GM23248 (cell line): Measurements from ENCODE around the gene SNX17. TPM values are rescaled to one million over a fixed set of nuclear protein-coding genes. Genes with fewer than 3 reads are reported as not detected.
"Not testable (repeated sequence)": the region's sequence is repeated elsewhere in the genome, so short reads cannot be mapped to it uniquely, and the experiment has no call there.

Experiments
- DNase-seq: peaks from one replicate; pipeline ENCODE4 v3.0.0-alpha.2; 2015
- H2AFZ ChIP-seq: fragments of 200-600 bp; sonication (generic); 2 replicates; pipeline ENCODE4 v1.6.1; 2016; ENCODE audit warnings: antibody characterized with exemption
- H3F3A ChIP-seq: fragments of 200-600 bp; sonication (generic); 2 replicates; pipeline ENCODE4 v1.6.1; 2016; ENCODE audit warnings: mild to moderate bottlenecking, antibody characterized with exemption, mixed run types; ENCODE audit not compliant: insufficient read depth
- H3K27ac ChIP-seq: fragments of 200-600 bp; sonication (generic); 2 replicates; pipeline ENCODE4 v1.5.1; 2016; ENCODE audit warnings: mild to moderate bottlenecking
- H3K27me3 ChIP-seq: fragments of 200-600 bp; sonication (generic); replicated peaks from 2 replicates; pipeline ENCODE4 v1.6.1; 2016; ENCODE audit warnings: mild to moderate bottlenecking; ENCODE audit not compliant: insufficient read depth
- H3K36me3 ChIP-seq: fragments of 200-600 bp; sonication (generic); 2 replicates; pipeline ENCODE4 v1.6.1; 2016; ENCODE audit warnings: low read depth, mild to moderate bottlenecking
- H3K4me1 ChIP-seq: fragments of 200-600 bp; sonication (generic); 2 replicates; pipeline ENCODE4 v1.6.1; 2016; ENCODE audit warnings: mild to moderate bottlenecking; ENCODE audit not compliant: insufficient read depth
- H3K4me2 ChIP-seq: fragments of 200-600 bp; sonication (generic); one replicate; pipeline ENCODE4 v1.6.1; 2016; ENCODE audit warnings: mild to moderate bottlenecking; ENCODE audit not compliant: unreplicated experiment
- H3K4me3 ChIP-seq: fragments of 200-600 bp; sonication (generic); 2 replicates; pipeline ENCODE4 v1.5.1; 2016; ENCODE audit warnings: mild to moderate bottlenecking
- H3K79me2 ChIP-seq: fragments of 200-600 bp; sonication (generic); 2 replicates; pipeline ENCODE4 v1.6.1; 2016; ENCODE audit warnings: mild to moderate bottlenecking; ENCODE audit not compliant: insufficient read depth
- H3K9ac ChIP-seq: fragments of 200-600 bp; sonication (generic); 2 replicates; pipeline ENCODE4 v1.6.1; 2016; ENCODE audit warnings: mild to moderate bottlenecking
- H3K9me2 ChIP-seq: fragments of 200-600 bp; sonication (generic); 2 replicates; pipeline ENCODE4 v1.6.1; 2016; ENCODE audit warnings: mixed run types, mild to moderate bottlenecking, moderate library complexity; ENCODE audit not compliant: insufficient read depth
- H3K9me3 ChIP-seq: fragments of 200-600 bp; sonication (generic); one replicate; pipeline ENCODE4 v1.6.1; 2017; ENCODE audit warnings: low read depth
- H4K20me1 ChIP-seq: fragments of 200-600 bp; sonication (generic); 2 replicates; pipeline ENCODE4 v1.6.0; 2016; ENCODE audit not compliant: insufficient read depth
- EZH2 ChIP-seq: fragments of 200-600 bp; sonication (generic); IDR thresholded peaks from 2 replicates; pipeline ENCODE4 v1.6.1; 2018; ENCODE audit warnings: antibody characterized with exemption, mild to moderate bottlenecking; ENCODE audit not compliant: insufficient read depth, poor library complexity, severe bottlenecking
- EZH2phosphoT487 ChIP-seq: fragments of 200-600 bp; sonication (generic); IDR thresholded peaks from 2 replicates; pipeline ENCODE4 v1.6.1; 2018; ENCODE audit warnings: antibody characterized with exemption, moderate library complexity, mild to moderate bottlenecking, low read depth; ENCODE audit not compliant: insufficient read depth
- WGBS, 2 experiments: methylation state at CpG; one replicate each; pipeline ENCODE4 v1.1.6; 2015 to 2017; ENCODE audit warnings: low lambda C conversion rate in 2 of 2, low coverage in 1 of 2; ENCODE audit errors: missing lambda C conversion rate in 2 of 2; 5-methylcytosine and 5-hydroxymethylcytosine counted together
- in situ Hi-C: fragments of 300-500 bp; cut with MboI; formaldehyde crosslinking; loops from 2 replicates; pipeline ENCODE4 v1.15.0; 2020
- polyA plus RNA-seq: library from polyadenylated mRNA; unstranded; fragments of >200 nt; fragmentation: Nextera tagmentation; extraction: Ambion mirVana; gene quantifications from 2 replicates; pipeline ENCODE4 v1.2.1, GENCODE V29; 2016
- total RNA-seq: library from RNA; depleted of rRNA; stranded (reverse); fragments of >200 nt; shearing (Covaris generic); gene quantifications from 2 replicates; pipeline ENCODE4 v1.2.3, GENCODE V29; 2014; rRNA removed

The SNX17 gene
- total and polyA plus RNA-seq, 2 experiments from 2014 or later, result 173 to 193 TPM

GRCh38 chr2:27416151-27416550, 45.7 kb downstream of the SNX17 start:
- in situ Hi-C loops, result no loop called here

DNA sequence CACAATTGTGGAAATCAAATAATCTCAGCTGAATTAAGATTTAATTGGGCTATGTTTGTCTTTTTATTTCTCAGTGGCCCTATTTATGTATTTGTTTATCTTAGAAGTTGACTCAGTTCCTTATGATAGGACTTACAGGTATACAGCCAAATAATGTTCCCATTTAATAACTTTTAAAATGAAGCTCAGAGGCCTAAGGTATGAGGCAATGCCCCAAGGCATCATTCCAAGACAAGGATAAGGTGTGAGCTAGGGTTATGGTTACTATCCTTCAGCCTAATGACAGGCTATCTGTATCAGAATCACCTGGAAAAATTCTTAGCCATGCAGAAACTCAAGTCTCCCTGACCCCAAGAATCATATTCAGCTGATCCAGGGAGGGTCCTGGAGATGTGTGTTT, 50.6 kb downstream of the SNX17 start:
- TF ChIP-seq EZH2phosphoT487, result no peak
- TF ChIP-seq EZH2, result no peak
- no peak for DNase-seq
- no peaks in the 10 kb centered on the region for H3K4me1 ChIP-seq
- H4K20me1 ChIP-seq, result no peaks in the 10 kb centered on the region
- no peak overlapping the region for H2AFZ ChIP-seq
- H3K9me3 ChIP-seq, result no peaks in the 10 kb centered on the region
- H3K9ac ChIP-seq, result no peak overlapping the region
- H3K4me2 ChIP-seq, result no peak overlapping the region
- H3K36me3 ChIP-seq, result no peaks in the 10 kb centered on the region
- no peak overlapping the region for H3K4me3 ChIP-seq
- H3K27ac ChIP-seq, result no peak overlapping the region
- H3K9me2 ChIP-seq, result no peaks in the 10 kb centered on the region
- H3K27me3 ChIP-seq, result no peaks in the 10 kb centered on the region
- H3F3A ChIP-seq, result no peaks in the 10 kb centered on the region
- in situ Hi-C loops, result no loop called here
- no peaks in the 10 kb centered on the region for H3K79me2 ChIP-seq

More at GRCh38 chr2:27416151-27416550, 45.7 kb downstream of the SNX17 start:
- Histone ChIP-seq H3K9me2 (no peaks in the 10 kb centered on the region), H3K4me2 (no peak overlapping the region), H2AFZ (no peak overlapping the region), H3K9me3 (no peaks in the 10 kb centered on the region), H3F3A (no peaks in the 10 kb centered on the region), H3K4me1 (no peaks in the 10 kb centered on the region), H4K20me1 (no peaks in the 10 kb centered on the region), H3K36me3 (no peaks in the 10 kb centered on the region), H3K27me3 (no peaks in the 10 kb centered on the region), H3K4me3 (no peak overlapping the region), H3K9ac (no peak overlapping the region), H3K27ac (no peak overlapping the region), H3K79me2 (no peaks in the 10 kb centered on the region)
- no peak for DNase-seq
- 92 to 95% methylated on average over 6 of the region's 6 CpGs for WGBS, 2 experiments
- TF ChIP-seq EZH2phosphoT487, result no peak
- TF ChIP-seq EZH2, result no peak

DNA sequence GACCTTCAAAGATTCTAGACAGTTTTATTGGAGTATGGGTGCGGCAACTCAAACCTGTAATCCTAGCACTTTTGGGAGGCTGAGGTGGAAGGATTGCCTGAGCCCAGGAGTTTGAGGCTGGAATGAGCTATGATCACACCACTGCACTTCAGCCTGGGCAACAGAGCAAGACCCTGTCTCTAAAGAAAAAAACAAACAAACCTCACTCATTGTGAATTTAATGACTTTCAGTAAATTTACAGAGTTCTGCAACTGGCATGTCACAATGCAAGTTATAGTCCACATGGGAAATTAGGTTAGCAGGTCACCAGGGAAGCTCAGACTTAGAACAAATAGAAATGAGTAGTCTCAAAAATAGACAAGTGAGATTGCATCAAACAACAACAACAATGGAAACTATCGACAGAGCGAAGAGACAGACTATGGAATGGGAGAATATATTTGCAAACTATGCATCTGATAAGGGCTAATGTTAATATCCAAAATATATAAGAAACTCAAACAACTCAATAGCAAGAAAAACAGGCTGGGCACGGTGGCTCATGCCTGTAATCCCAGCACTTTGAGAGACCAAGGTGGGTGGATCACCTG, 51.3 kb downstream of the SNX17 start:
- Histone ChIP-seq H3K4me1 (no peaks in the 10 kb centered on the region), H4K20me1 (no peaks in the 10 kb centered on the region), H3K27me3 (no peaks in the 10 kb centered on the region), H3K4me2 (no peak overlapping the region), H3F3A (no peaks in the 10 kb centered on the region), H2AFZ (no peak overlapping the region), H3K9ac (no peak overlapping the region), H3K79me2 (no peaks in the 10 kb centered on the region), H3K9me3 (no peaks in the 10 kb centered on the region), H3K36me3 (no peaks in the 10 kb centered on the region), H3K9me2 (no peaks in the 10 kb centered on the region), H3K27ac (no peak overlapping the region), H3K4me3 (no peak overlapping the region)
- TF ChIP-seq EZH2 (no peak), EZH2phosphoT487 (no peak)
- no peak for DNase-seq
- in situ Hi-C loops, result no loop called here
- 89 to 96% methylated on average over 4 of the region's 4 CpGs for WGBS, 2 experiments

- Histone ChIP-seq H3F3A (peaks cover 6% of the 10 kb centered on the region), H4K20me1 (no peaks in the 10 kb centered on the region), H2AFZ (no peak overlapping the region), H3K4me1 (no peaks in the 10 kb centered on the region), H3K36me3 (no peaks in the 10 kb centered on the region), H3K9ac (no peak overlapping the region), H3K4me3 (no peak overlapping the region), H3K9me2 (no peaks in the 10 kb centered on the region), H3K4me2 (no peak overlapping the region), H3K27me3 (no peaks in the 10 kb centered on the region), H3K9me3 (no peaks in the 10 kb centered on the region), H3K27ac (no peak overlapping the region), H3K79me2 (no peaks in the 10 kb centered on the region)
- no peak for DNase-seq
- no peak for TF ChIP-seq EZH2
- TF ChIP-seq EZH2phosphoT487, result no peak
- in situ Hi-C loops, result no loop called here
- WGBS, 2 experiments, result 92 to 97% methylated on average over 3 of the region's 3 CpGs
Measured at GRCh38 chr2:27422958-27423357, 52.5 kb downstream of the SNX17 start.

DNA sequence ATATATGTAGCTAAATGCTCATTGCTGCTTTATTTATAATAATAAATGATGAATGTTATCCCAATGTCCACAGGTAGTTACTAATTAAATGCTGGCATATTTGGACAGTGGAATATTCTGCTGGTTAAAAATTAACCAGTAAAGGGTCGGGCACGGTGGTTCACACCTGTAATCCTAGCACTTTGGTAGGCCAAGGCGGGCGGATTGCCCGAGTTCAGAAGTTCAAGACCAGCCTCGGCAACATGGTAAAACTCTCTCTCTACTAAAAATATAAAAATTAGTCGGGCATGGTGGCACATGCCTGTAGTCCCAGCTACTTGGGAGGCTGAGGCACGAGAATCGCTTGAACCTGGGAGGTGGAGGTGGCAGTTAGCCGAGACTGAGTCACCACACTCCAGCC, 54.6 kb downstream of the SNX17 start:
- H3K4me3 ChIP-seq, H3K9me3 ChIP-seq, H3K4me2 ChIP-seq, H3K36me3 ChIP-seq, in situ Hi-C loops, H3K9ac ChIP-seq, H3K9me2 ChIP-seq, H4K20me1 ChIP-seq, H3K4me1 ChIP-seq, H3K27ac ChIP-seq, H3K27me3 ChIP-seq, H2AFZ ChIP-seq, DNase-seq: not testable (repeated sequence)
- Histone ChIP-seq H3F3A (peaks cover 16% of the 10 kb centered on the region), H3K79me2 (peaks cover 10% of the 10 kb centered on the region)
- 83 to 87% methylated on average over 10 of the region's 10 CpGs for WGBS, 2 experiments

Other genes with a start within 250 kb of the SNX17 start
- gene ABHD1, start 246.8 kb upstream of the SNX17 start, total RNA-seq, result not detected in 2 replicates
- not detected in 2 replicates for gene ABHD1, start 246.8 kb upstream of the SNX17 start, polyA plus RNA-seq
- 52.2 and 55.9 TPM in 2 replicates for gene PREB, start 236.0 kb upstream of the SNX17 start, total RNA-seq
- 40.8 and 45.0 TPM in 2 replicates for gene PREB, start 236.0 kb upstream of the SNX17 start, polyA plus RNA-seq
- not detected in 2 replicates for gene PRR30, start 231.2 kb upstream of the SNX17 start, total RNA-seq
- not detected in 2 replicates for gene PRR30, start 231.2 kb upstream of the SNX17 start, polyA plus RNA-seq
- gene TCF23, start 221.6 kb upstream of the SNX17 start, total RNA-seq, result not detected in 2 replicates
- not detected in 2 replicates for gene TCF23, start 221.6 kb upstream of the SNX17 start, polyA plus RNA-seq
- gene ATRAID, start 158.6 kb upstream of the SNX17 start, total RNA-seq, result 170 and 214 TPM in 2 replicates
- 304 and 311 TPM in 2 replicates for gene ATRAID, start 158.6 kb upstream of the SNX17 start, polyA plus RNA-seq
- gene SLC5A6, start 158.3 kb upstream of the SNX17 start, total RNA-seq, result 13.5 and 19.9 TPM in 2 replicates
- 9.4 and 10.4 TPM in 2 replicates for gene SLC5A6, start 158.3 kb upstream of the SNX17 start, polyA plus RNA-seq
- 23.9 and 27.7 TPM in 2 replicates for gene CAD, start 153.2 kb upstream of the SNX17 start, total RNA-seq
- gene CAD, start 153.2 kb upstream of the SNX17 start, polyA plus RNA-seq, result 17.1 and 19.2 TPM in 2 replicates
- not detected in 2 replicates for gene SLC30A3, start 107.6 kb upstream of the SNX17 start, total RNA-seq
- not detected in 2 replicates for gene SLC30A3, start 107.6 kb upstream of the SNX17 start, polyA plus RNA-seq
- gene DNAJC5G, start 95.2 kb upstream of the SNX17 start, total RNA-seq, result not detected in 2 replicates
- not detected in 2 replicates for gene DNAJC5G, start 95.2 kb upstream of the SNX17 start, polyA plus RNA-seq
- gene TRIM54, start 88.2 kb upstream of the SNX17 start, total RNA-seq, result not detected in 2 replicates
- gene TRIM54, start 88.2 kb upstream of the SNX17 start, polyA plus RNA-seq, result not detected in 2 replicates
- gene UCN, start 62.2 kb upstream of the SNX17 start, total RNA-seq, result not detected in 2 replicates
- 1.3 and 1.6 TPM in 2 replicates for gene UCN, start 62.2 kb upstream of the SNX17 start, polyA plus RNA-seq
- gene MPV17, start 47.5 kb upstream of the SNX17 start, total RNA-seq, result 91.0 and 94.0 TPM in 2 replicates
- 128 and 138 TPM in 2 replicates for gene MPV17, start 47.5 kb upstream of the SNX17 start, polyA plus RNA-seq
- gene GTF3C2, start 13.9 kb upstream of the SNX17 start, total RNA-seq, result 22.6 and 43.1 TPM in 2 replicates
- gene GTF3C2, start 13.9 kb upstream of the SNX17 start, polyA plus RNA-seq, result 23.8 and 26.4 TPM in 2 replicates
- 26.6 and 29.2 TPM in 2 replicates for gene EIF2B4, start 278 bp upstream of the SNX17 start, total RNA-seq
- 50.1 and 55.2 TPM in 2 replicates for gene EIF2B4, start 278 bp upstream of the SNX17 start, polyA plus RNA-seq
- gene ZNF513, start 10.1 kb downstream of the SNX17 start, total RNA-seq, result 6.7 and 9.5 TPM in 2 replicates
- 6.0 and 6.6 TPM in 2 replicates for gene ZNF513, start 10.1 kb downstream of the SNX17 start, polyA plus RNA-seq
- gene PPM1G, start 39.0 kb downstream of the SNX17 start, total RNA-seq, result 75.1 and 81.5 TPM in 2 replicates
- 72.4 and 72.7 TPM in 2 replicates for gene PPM1G, start 39.0 kb downstream of the SNX17 start, polyA plus RNA-seq
- 145 and 165 TPM in 2 replicates for gene NRBP1, start 58.0 kb downstream of the SNX17 start, total RNA-seq
- 201 and 219 TPM in 2 replicates for gene NRBP1, start 58.0 kb downstream of the SNX17 start, polyA plus RNA-seq
- not detected in 2 replicates for gene KRTCAP3, start 71.8 kb downstream of the SNX17 start, total RNA-seq
- gene KRTCAP3, start 71.8 kb downstream of the SNX17 start, polyA plus RNA-seq, result 0.56 and 0.67 TPM in 2 replicates
- 9.9 and 19.9 TPM in 2 replicates for gene IFT172, start 119.1 kb downstream of the SNX17 start, total RNA-seq
- gene IFT172, start 119.1 kb downstream of the SNX17 start, polyA plus RNA-seq, result 8.1 and 8.6 TPM in 2 replicates
- 24.2 and 31.2 TPM in 2 replicates for gene FNDC4, start 124.6 kb downstream of the SNX17 start, total RNA-seq
- 18.2 and 20.2 TPM in 2 replicates for gene FNDC4, start 124.6 kb downstream of the SNX17 start, polyA plus RNA-seq
- gene GCKR, start 126.2 kb downstream of the SNX17 start, total RNA-seq, result 0.11 TPM in 1 of 2 replicates, not detected in the other
- 0.59 and 0.71 TPM in 2 replicates for gene GCKR, start 126.2 kb downstream of the SNX17 start, polyA plus RNA-seq
- 13.3 and 16.1 TPM in 2 replicates for gene ZNF512, start 212.4 kb downstream of the SNX17 start, total RNA-seq
- 13.7 and 16.7 TPM in 2 replicates for gene ZNF512, start 212.4 kb downstream of the SNX17 start, polyA plus RNA-seq